MCF 10A (cell line): ENCODE measurements around the gene TMEM74B. TPM values are rescaled to one million over a fixed set of nuclear protein-coding genes. Genes with fewer than 3 reads are reported as not detected.

Experiments
- BruUV-seq: library from RNA; stranded (reverse); fragments of 400-500 nt; replicated peaks from 2 replicates; lab custom pipeline; 2021; lab: Mats Ljungman, UMichigan
- CTCF ChIA-PET: fragments of 300-600 bp; sonication (Branson Sonifier 250); formaldehyde crosslinking; extraction: SDS; loops from one replicate; lab custom pipeline; 2021; ENCODE audit warnings: antibody characterized with exemption, inconsistent platforms; lab: Yijun Ruan, JAX
- POLR2A ChIA-PET: fragments of 300-600, 350-650 bp; sonication (Branson Sonifier 250); formaldehyde crosslinking; extraction: SDS; loops from one replicate; lab custom pipeline; 2020; ENCODE audit warnings: antibody characterized with exemption, inconsistent platforms; lab: Yijun Ruan, JAX
- DNase-seq: peaks from one replicate; pipeline ENCODE4 v3.0.0-alpha.2; 2018; ENCODE audit not compliant: unreplicated experiment
- H3K27ac Mint-ChIP-seq: one replicate; pipeline ENCODE4 v1.8.0; 2022; ENCODE audit warnings: mild to moderate bottlenecking, low read depth, mixed read lengths; ENCODE audit not compliant: unreplicated experiment
- H3K27me3 Mint-ChIP-seq: one replicate; pipeline ENCODE4 v1.8.0; 2022; ENCODE audit warnings: mixed read lengths; ENCODE audit not compliant: insufficient read depth, unreplicated experiment
- H3K36me3 Mint-ChIP-seq: one replicate; pipeline ENCODE4 v1.8.0; 2022; ENCODE audit warnings: mild to moderate bottlenecking, moderate library complexity, mixed read lengths; ENCODE audit not compliant: insufficient read depth, unreplicated experiment
- H3K4me1 Mint-ChIP-seq: one replicate; pipeline ENCODE4 v1.8.0; 2022; ENCODE audit warnings: mixed read lengths; ENCODE audit not compliant: insufficient read depth, unreplicated experiment
- H3K4me3 Mint-ChIP-seq: one replicate; pipeline ENCODE4 v1.8.0; 2022; ENCODE audit warnings: mild to moderate bottlenecking, moderate library complexity, mixed read lengths; ENCODE audit not compliant: unreplicated experiment
- H3K9me3 Mint-ChIP-seq: one replicate; pipeline ENCODE4 v1.8.0; 2022; ENCODE audit warnings: mixed read lengths; ENCODE audit not compliant: unreplicated experiment
- CTCF ChIP-seq: fragments of 200-600 bp; IDR thresholded peaks from one replicate; pipeline ENCODE4 v1.8.0; 2022; ENCODE audit warnings: antibody characterized with exemption, mild to moderate bottlenecking; ENCODE audit not compliant: unreplicated experiment
- intact Hi-C: fragments of 100-400 bp; cut with micrococcal nuclease; formaldehyde crosslinking; loops from 2 replicates; pipeline ENCODE4 v1.14.1; 2022
- total RNA-seq: library from RNA; stranded (reverse); gene quantifications from 2 replicates; pipeline ENCODE4 v1.2.3, GENCODE V29; 2022

Gene TMEM74B
- total RNA-seq, 1 experiment from 2014 or later: not detected

- H3K27ac Mint-ChIP-seq: no peak overlapping the region
- H3K4me3 Mint-ChIP-seq: no peak overlapping the region
- DNase-seq: no peak
- H3K4me1 Mint-ChIP-seq: no peaks in the 10 kb centered on the region
- peaks cover 6% of the 10 kb centered on the region for H3K36me3 Mint-ChIP-seq
- no TSS peak for BruUV-seq
- POLR2A ChIA-PET: interaction anchor here (0.8 to 1.0 kb wide), 2 partner anchors 12 to 35 kb away, joined by 3 to 5 read pairs; no protein-coding TSS in a partner anchor
- CTCF ChIA-PET: no interaction called here
- H3K9me3 Mint-ChIP-seq: no peaks in the 10 kb centered on the region
- H3K27me3 Mint-ChIP-seq: peaks cover 34% of the 10 kb centered on the region
- TF ChIP-seq CTCF: no peak
- intact Hi-C loops: no loop called here
Measured at GRCh38 chr20:1199212-1199873, 14.6 kb upstream of the TMEM74B start.

DNA sequence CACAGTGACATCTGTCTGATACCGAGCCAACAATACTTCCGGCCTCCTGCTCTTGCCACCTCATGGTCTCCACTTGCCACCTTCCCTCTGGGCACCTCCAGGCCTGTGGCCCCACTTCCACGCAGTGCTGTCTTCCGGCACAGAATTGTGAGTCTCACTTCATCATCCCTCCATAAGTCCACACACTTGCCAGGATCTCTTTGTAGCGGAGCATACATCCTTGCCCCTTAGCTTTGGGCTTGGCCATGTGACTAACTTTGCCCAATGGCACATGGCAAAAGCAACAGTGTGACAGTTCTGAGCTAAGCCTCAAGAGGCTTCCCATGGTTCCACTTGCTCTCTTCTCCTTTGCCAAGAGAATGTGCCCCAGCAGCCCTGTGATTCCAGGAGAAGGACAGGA is 14.0 kb upstream of the TMEM74B start:
- Mint-ChIP-seq H3K4me1 (no peaks in the 10 kb centered on the region), H3K27me3 (peaks cover 34% of the 10 kb centered on the region), H3K36me3 (peaks cover 6% of the 10 kb centered on the region), H3K4me3 (no peak overlapping the region), H3K9me3 (no peaks in the 10 kb centered on the region), H3K27ac (no peak overlapping the region)
- CTCF ChIA-PET: no interaction called here
- no TSS peak for BruUV-seq
- intact Hi-C loops: no loop called here
- DNase-seq: no peak
- TF ChIP-seq CTCF: no peak
- POLR2A ChIA-PET: interaction anchor here (0.9 to 1.0 kb wide), 2 partner anchors 10 to 35 kb away, joined by 3 read pairs; no protein-coding TSS in a partner anchor

DNA sequence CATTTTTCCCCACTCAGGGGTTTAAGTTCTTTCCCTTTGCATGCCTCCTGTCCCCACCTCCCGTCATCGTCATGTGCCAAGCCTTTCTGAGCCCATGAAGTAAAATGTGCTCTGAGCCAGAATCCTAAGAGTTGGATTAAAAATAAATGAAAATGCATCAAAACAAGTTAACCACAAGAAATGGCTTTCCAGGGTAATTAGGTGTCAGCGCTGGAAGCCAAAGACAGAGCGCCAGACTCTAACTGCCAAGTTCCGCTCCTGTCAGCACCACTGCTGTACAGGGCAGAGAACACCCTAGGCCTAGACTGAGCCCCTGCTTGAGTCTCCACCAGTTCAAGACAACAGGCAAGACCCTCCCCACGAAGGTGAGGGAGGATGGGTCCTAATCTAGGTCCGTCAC is 13.0 kb upstream of the TMEM74B start:
- no TSS peak for BruUV-seq
- Mint-ChIP-seq H3K36me3 (peaks cover 4% of the 10 kb centered on the region), H3K4me1 (no peaks in the 10 kb centered on the region), H3K27me3 (peaks cover 34% of the 10 kb centered on the region), H3K9me3 (no peaks in the 10 kb centered on the region), H3K27ac (no peak overlapping the region), H3K4me3 (no peak overlapping the region)
- ChIA-PET POLR2A (interaction anchor here (0.9 kb wide), 1 partner anchor 11 kb away, joined by 3 read pairs; no protein-coding TSS in a partner anchor), CTCF (no interaction called here)
- intact Hi-C loops: no loop called here
- TF ChIP-seq CTCF: no peak
- DNase-seq: no peak

DNA sequence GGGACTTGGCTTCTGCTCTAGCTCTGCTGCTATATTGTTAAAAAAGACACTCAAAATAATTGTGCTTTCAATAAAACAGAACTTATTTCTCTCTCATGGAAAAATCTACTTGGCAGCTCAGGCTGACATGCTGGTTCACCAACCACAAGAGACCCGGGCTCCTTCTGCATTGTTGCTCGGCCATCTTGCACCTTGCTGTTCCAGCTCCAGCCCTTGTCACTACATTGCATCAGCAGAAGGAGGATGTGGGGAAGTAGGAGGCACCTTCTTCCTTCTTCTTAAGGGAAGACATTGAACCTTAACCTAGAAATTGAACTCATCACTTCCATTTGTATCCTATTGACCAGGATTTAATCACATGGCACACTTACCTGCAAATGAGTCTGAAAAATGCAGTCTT is 11.9 kb upstream of the TMEM74B start:
- peaks cover 34% of the 10 kb centered on the region for H3K27me3 Mint-ChIP-seq
- ChIA-PET POLR2A (interaction anchor here (0.8 kb wide), 1 partner anchor 12 kb away, joined by 3 read pairs; no protein-coding TSS in a partner anchor), CTCF (interaction anchor here (0.6 to 1.3 kb wide), 3 partner anchors 10 to 578 kb away, joined by 3 to 4 read pairs (median 3); no protein-coding TSS in a partner anchor)
- intact Hi-C loops: no loop called here
- no peak overlapping the region for H3K4me3 Mint-ChIP-seq
- H3K27ac Mint-ChIP-seq: no peak overlapping the region
- BruUV-seq: no TSS peak
- DNase-seq: no peak
- H3K9me3 Mint-ChIP-seq: no peaks in the 10 kb centered on the region
- TF ChIP-seq CTCF: no peak
- no peaks in the 10 kb centered on the region for H3K36me3 Mint-ChIP-seq
- H3K4me1 Mint-ChIP-seq: no peaks in the 10 kb centered on the region
